HCT116 (cell line): ENCODE data around the gene ISM1. TPM values are rescaled to one million over a fixed set of nuclear protein-coding genes. Genes with fewer than 3 reads are reported as not detected.

Source experiments
- ATAC-seq: fragments of 200-7000 bp; cut with Tn5 transposase; 2 replicates; pipeline ENCODE4 v1.9.1; 2020; ENCODE audit warnings: mild to moderate bottlenecking, moderate library complexity
- BruUV-seq: library from RNA; stranded (reverse); fragments of 400-500 nt; replicated peaks from 2 replicates; lab custom pipeline; 2021; lab: Mats Ljungman, UMichigan
- CTCF ChIA-PET: fragments of 300-600 bp; sonication (Branson Sonifier 250); formaldehyde crosslinking; loops from one replicate; lab custom pipeline; 2021; ENCODE audit warnings: antibody characterized with exemption; lab: Charles Lee
- POLR2A ChIA-PET: fragments of 300-600, 350-600 bp; sonication (Branson Sonifier 250); formaldehyde crosslinking; loops from one replicate; lab custom pipeline; 2021; ENCODE audit warnings: antibody characterized with exemption; lab: Charles Lee
- RAD21 ChIA-PET, 2 experiments: fragments of 300-600 bp; sonication (Branson Sonifier 250); formaldehyde crosslinking; loops; one replicate each; lab custom pipeline; 2023; ENCODE audit warnings: low total read pairs in 2 of 2; ENCODE audit not compliant: uncharacterized antibody in 2 of 2, unreplicated experiment in 2 of 2, low non-redundant PET in 1 of 2; lab: Charles Lee
- DNase-seq: peaks from one replicate; pipeline ENCODE4 v3.0.0-alpha.2; 2010; ENCODE audit warnings: low read depth, low spot score
- H2AFZ ChIP-seq: fragments of 200-600 bp; shearing (Covaris generic), sonication (generic); 2 replicates; pipeline ENCODE4 v1.6.1; 2017; ENCODE audit warnings: low read depth, mixed run types, mixed read lengths, antibody characterized with exemption, low read length; ENCODE audit not compliant: poor library complexity, severe bottlenecking
- H3K27ac ChIP-seq: 2 replicates; pipeline ENCODE4 v1.5.1; 2012; ENCODE audit warnings: low read depth, low read length
- H3K27me3 ChIP-seq: fragments of 200-600 bp; sonication (generic); 2 replicates; pipeline ENCODE4 v1.6.1; 2016; ENCODE audit warnings: mixed run types, low read length, mixed read lengths; ENCODE audit not compliant: insufficient read depth
- H3K36me3 ChIP-seq, 2 experiments: fragments of 200-500 bp in 1 of 2; fragments of 200-600 bp in 1 of 2; sonication (Bioruptor generic) in 1 of 2; sonication (generic) in 1 of 2; 2 replicates each; pipeline versions ENCODE4 v1.5.1 to v1.6.1; 2014 to 2016; ENCODE audit warnings: low read length in 2 of 2, inconsistent platforms in 1 of 2, mixed read lengths in 1 of 2, mixed run types in 1 of 2; ENCODE audit not compliant: insufficient read depth in 2 of 2, control insufficient read depth in 1 of 2
- H3K4me1 ChIP-seq, 2 experiments: fragments of 200-600 bp in 1 of 2; sonication (generic) in 1 of 2; 2 replicates each; pipeline versions ENCODE4 v1.5.1 to v1.6.1; 2012 to 2017; ENCODE audit warnings: low read length in 2 of 2, inconsistent platforms in 1 of 2, mild to moderate bottlenecking in 1 of 2, mixed read lengths in 1 of 2, mixed run types in 1 of 2, moderate library complexity in 1 of 2; ENCODE audit not compliant: insufficient read depth in 2 of 2, control insufficient read depth in 1 of 2
- H3K4me2 ChIP-seq: fragments of 200-600 bp; sonication (generic); 2 replicates; pipeline ENCODE4 v1.6.1; 2017; ENCODE audit warnings: mixed run types, low read length, mixed read lengths
- H3K4me3 ChIP-seq, 2 experiments: fragments of 200-600 bp in 1 of 2; sonication (generic) in 1 of 2; replicated peaks in 1 of 2; 2 replicates each; pipeline ENCODE4 v1.5.1; 2011 to 2016; ENCODE audit warnings: low read length in 2 of 2, control low read depth in 1 of 2, low read depth in 1 of 2, mild to moderate bottlenecking in 1 of 2, mixed read lengths in 1 of 2, mixed run types in 1 of 2
- H3K79me2 ChIP-seq: fragments of 200-600 bp; sonication (generic); 2 replicates; pipeline ENCODE4 v1.6.1; 2017; ENCODE audit warnings: mild to moderate bottlenecking, mixed run types, low read length, moderate library complexity, mixed read lengths; ENCODE audit not compliant: insufficient read depth
- H3K9ac ChIP-seq: fragments of 200-600 bp; sonication (generic); 2 replicates; pipeline ENCODE4 v1.6.1; 2016; ENCODE audit warnings: low read length, mixed read lengths
- H3K9me2 ChIP-seq: fragments of 200-600 bp; sonication (generic), shearing (Covaris generic); 2 replicates; pipeline ENCODE4 v1.6.1; 2017; ENCODE audit warnings: mixed run types, mild to moderate bottlenecking, moderate library complexity; ENCODE audit not compliant: insufficient read depth
- H3K9me3 ChIP-seq, 2 experiments: fragments of 200-500 bp in 1 of 2; fragments of 200-600 bp in 1 of 2; sonication (Bioruptor generic) in 1 of 2; sonication (generic) in 1 of 2; 2 replicates each; pipeline ENCODE4 v1.6.1; 2014 to 2017; ENCODE audit warnings: low read length in 2 of 2, mixed read lengths in 2 of 2, inconsistent platforms in 1 of 2, low read depth in 1 of 2, mild to moderate bottlenecking in 1 of 2, mixed run types in 1 of 2, moderate library complexity in 1 of 2; ENCODE audit not compliant: control insufficient read depth in 1 of 2, insufficient read depth in 1 of 2
- H4K20me1 ChIP-seq: fragments of 200-600 bp; sonication (generic), shearing (Covaris generic); 2 replicates; pipeline ENCODE4 v1.6.1; 2017; ENCODE audit warnings: mixed run types, mild to moderate bottlenecking, moderate library complexity; ENCODE audit not compliant: insufficient read depth
- CBX3 ChIP-seq: IDR thresholded peaks from 2 replicates; pipeline ENCODE4 v1.6.1; 2012; ENCODE audit warnings: low read depth
- JUND ChIP-seq: IDR thresholded peaks from 2 replicates; pipeline ENCODE4 v1.6.1; 2012
- POLR2A ChIP-seq: IDR thresholded peaks from 2 replicates; pipeline ENCODE4 v1.7.0; 2011; ENCODE audit warnings: borderline replicate concordance; ENCODE audit not compliant: insufficient read depth, insufficient read length; ENCODE audit errors: extremely low read depth
- POLR2AphosphoS5 ChIP-seq: IDR thresholded peaks from 2 replicates; pipeline ENCODE4 v1.6.1; 2011; ENCODE audit warnings: mild to moderate bottlenecking, low read depth, low read length, moderate library complexity
- RAD21 ChIP-seq: IDR thresholded peaks from 2 replicates; pipeline ENCODE4 v1.6.1; 2012; ENCODE audit warnings: low read depth, mild to moderate bottlenecking
- SP1 ChIP-seq: IDR thresholded peaks from 2 replicates; pipeline ENCODE4 v1.6.1; 2012; ENCODE audit warnings: low read depth
- YY1 ChIP-seq: IDR thresholded peaks from 2 replicates; pipeline ENCODE4 v1.6.1; 2011; ENCODE audit warnings: low read length, low read depth, moderate library complexity, mild to moderate bottlenecking; ENCODE audit not compliant: insufficient replicate concordance; ENCODE audit errors: extremely low read depth
- ZNF274 ChIP-seq: fragments of 200-500 bp; sonication (Bioruptor generic); IDR thresholded peaks from 2 replicates; pipeline ENCODE4 v1.6.1; 2014; ENCODE audit warnings: mild to moderate bottlenecking, low read depth, low read length, inconsistent platforms
- intact Hi-C: fragments of 100-400 bp; cut with micrococcal nuclease; formaldehyde crosslinking; loops from 2 replicates; pipeline ENCODE4 v1.10.0; 2022
- total RNA-seq: library from RNA; stranded (reverse); gene quantifications from one replicate; pipeline ENCODE4 v1.2.1, GENCODE V29; 2021; ENCODE audit not compliant: unreplicated experiment
- TF ChIP-seq, protein P1 (sequence below): IDR thresholded peaks from 2 replicates; pipeline ENCODE4 v1.6.1; 2012
- TF ChIP-seq, protein P2 (sequence below), 3 experiments: fragments of 200-600 bp in 1 of 3; sonication (generic) in 1 of 3; IDR thresholded peaks in 2 of 3; conservative IDR thresholded peaks in 1 of 3; 2 replicates each; pipeline ENCODE4 v1.5.1; 2012 to 2017; ENCODE audit warnings: low read depth in 2 of 3, low read length in 2 of 3, antibody characterized with exemption in 1 of 3, borderline replicate concordance in 1 of 3, control low read depth in 1 of 3, mild to moderate bottlenecking in 1 of 3, mixed read lengths in 1 of 3, mixed run types in 1 of 3, moderate library complexity in 1 of 3; ENCODE audit not compliant: insufficient read depth in 1 of 3

ISM1 gene
- total RNA-seq, 1 experiment from 2014 or later = 0.37 TPM

DNA sequence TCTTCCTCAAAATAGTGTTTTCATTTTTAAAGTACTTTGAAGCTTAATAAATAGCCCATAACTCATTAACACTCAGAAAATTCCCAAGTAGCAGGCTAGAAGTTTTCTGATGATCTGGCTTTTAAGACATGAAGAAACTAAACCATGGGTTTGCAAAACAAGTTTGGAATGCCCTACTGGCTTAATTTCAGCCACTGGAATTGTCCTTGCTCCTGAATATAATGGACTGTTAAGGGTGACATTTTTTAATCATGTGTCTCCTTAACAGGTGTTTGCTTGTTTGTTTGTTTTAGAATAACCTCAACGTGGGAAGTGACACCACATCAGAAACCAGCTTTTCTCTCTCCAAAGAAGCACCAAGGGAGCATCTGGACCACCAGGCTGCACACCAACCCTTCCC lies 49.1 kb downstream of the ISM1 start:
- ChIA-PET RAD21 (no interaction called here), CTCF (no interaction called here)

GRCh38 chr20:13271098-13271497 lies 50.0 kb downstream of the ISM1 start:
- TF ChIP-seq, protein P1, sequence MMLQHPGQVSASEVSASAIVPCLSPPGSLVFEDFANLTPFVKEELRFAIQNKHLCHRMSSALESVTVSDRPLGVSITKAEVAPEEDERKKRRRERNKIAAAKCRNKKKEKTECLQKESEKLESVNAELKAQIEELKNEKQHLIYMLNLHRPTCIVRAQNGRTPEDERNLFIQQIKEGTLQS = no peak
- TF ChIP-seq RAD21 (no peak), ZNF274 (no peak), CBX3 (no peak), JUND (no peak), YY1 (no peak), POLR2AphosphoS5 (no peak), POLR2A (no peak)
- H2AFZ ChIP-seq = no peak overlapping the region
- ATAC-seq (no peak), DNase-seq (no peak)
- H3K4me3 ChIP-seq = no peak overlapping the region
- no TSS peak for BruUV-seq
- no peaks in the 10 kb centered on the region for H3K9me2 ChIP-seq
- H3K27me3 ChIP-seq = no peaks in the 10 kb centered on the region
- no peaks in the 10 kb centered on the region for H4K20me1 ChIP-seq
- H3K79me2 ChIP-seq = no peaks in the 10 kb centered on the region
- no peaks in the 10 kb centered on the region for H3K4me1 ChIP-seq
- ChIA-PET RAD21 (no interaction called here), POLR2A (no interaction called here), CTCF (no interaction called here)
- no peaks in the 10 kb centered on the region for H3K9me3 ChIP-seq
- no peaks in the 10 kb centered on the region for H3K36me3 ChIP-seq
- H3K27ac ChIP-seq = no peak overlapping the region
- no peak overlapping the region for H3K9ac ChIP-seq
- intact Hi-C loops = no loop called here
- no peak overlapping the region for H3K4me2 ChIP-seq

More for the DNA sequence above, 49.1 kb downstream of the ISM1 start:
- H3K9ac ChIP-seq = no peak overlapping the region
- no peak for TF ChIP-seq POLR2AphosphoS5
- TF ChIP-seq SP1 = no peak
- TF ChIP-seq, protein P2, sequence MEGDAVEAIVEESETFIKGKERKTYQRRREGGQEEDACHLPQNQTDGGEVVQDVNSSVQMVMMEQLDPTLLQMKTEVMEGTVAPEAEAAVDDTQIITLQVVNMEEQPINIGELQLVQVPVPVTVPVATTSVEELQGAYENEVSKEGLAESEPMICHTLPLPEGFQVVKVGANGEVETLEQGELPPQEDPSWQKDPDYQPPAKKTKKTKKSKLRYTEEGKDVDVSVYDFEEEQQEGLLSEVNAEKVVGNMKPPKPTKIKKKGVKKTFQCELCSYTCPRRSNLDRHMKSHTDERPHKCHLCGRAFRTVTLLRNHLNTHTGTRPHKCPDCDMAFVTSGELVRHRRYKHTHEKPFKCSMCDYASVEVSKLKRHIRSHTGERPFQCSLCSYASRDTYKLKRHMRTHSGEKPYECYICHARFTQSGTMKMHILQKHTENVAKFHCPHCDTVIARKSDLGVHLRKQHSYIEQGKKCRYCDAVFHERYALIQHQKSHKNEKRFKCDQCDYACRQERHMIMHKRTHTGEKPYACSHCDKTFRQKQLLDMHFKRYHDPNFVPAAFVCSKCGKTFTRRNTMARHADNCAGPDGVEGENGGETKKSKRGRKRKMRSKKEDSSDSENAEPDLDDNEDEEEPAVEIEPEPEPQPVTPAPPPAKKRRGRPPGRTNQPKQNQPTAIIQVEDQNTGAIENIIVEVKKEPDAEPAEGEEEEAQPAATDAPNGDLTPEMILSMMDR (IDR thresholded peaks at IDR 0.05 in 2 of 3, conservative IDR thresholded peaks at IDR 0.05 in 1 of 3; ENCODE audit: borderline replicate concordance in 1 of 3, insufficient read depth in 1 of 3, low read depth in 2 of 3, low read length in 2 of 3) = no peak
- TF ChIP-seq YY1 = no peak
- no peaks in the 10 kb centered on the region for H4K20me1 ChIP-seq
- ATAC-seq = no peak
- H3K27me3 ChIP-seq = no peaks in the 10 kb centered on the region
- H3K9me2 ChIP-seq = no peaks in the 10 kb centered on the region
- H3K9me3 ChIP-seq = no peaks in the 10 kb centered on the region
- H3K79me2 ChIP-seq = no peaks in the 10 kb centered on the region
- H3K36me3 ChIP-seq = no peaks in the 10 kb centered on the region
- H3K4me1 ChIP-seq = no peaks in the 10 kb centered on the region
- H3K4me2 ChIP-seq = no peak overlapping the region
- intact Hi-C loops = no loop called here
- DNase-seq = no peak
- BruUV-seq = no TSS peak
- POLR2A ChIA-PET = interaction anchor here (0.6 kb wide), 1 partner anchor 493 kb away, joined by 4 read pairs; no protein-coding TSS in a partner anchor
- no peak overlapping the region for H3K27ac ChIP-seq
- no peak overlapping the region for H3K4me3 ChIP-seq
- H2AFZ ChIP-seq = no peak overlapping the region
